HepG2 (cell line): ENCODE measurements around the gene MED12L. TPM values are rescaled to one million over a fixed set of nuclear protein-coding genes. Genes with fewer than 3 reads are reported as not detected.

Source experiments
- BCL3 ChIP-seq: sonication (generic); formaldehyde crosslinking; IDR thresholded peaks from 2 replicates; pipeline ENCODE4 v1.5.1; 2020; ENCODE audit warnings: mild to moderate bottlenecking, missing genetic modification reagents, moderate library complexity
- E2F5 ChIP-seq: sonication (generic); formaldehyde crosslinking; conservative IDR thresholded peaks from 2 replicates; pipeline ENCODE4 v1.4.0; 2020; ENCODE audit warnings: missing genetic modification reagents
- FOXK2 ChIP-seq: fragments of 450-650 bp; IDR thresholded peaks from 2 replicates; pipeline ENCODE4 v1.6.1; 2016
- HOXA3 ChIP-seq: sonication (generic); formaldehyde crosslinking; IDR thresholded peaks from 2 replicates; pipeline ENCODE4 v1.5.0; 2020; ENCODE audit warnings: missing genetic modification reagents
- IKZF4 ChIP-seq: sonication (generic); formaldehyde crosslinking; IDR thresholded peaks from 2 replicates; pipeline ENCODE4 v1.5.1; 2020; ENCODE audit warnings: borderline replicate concordance, mild to moderate bottlenecking, low read depth, missing genetic modification reagents; ENCODE audit errors: not compliant biosample characterization
- JUND ChIP-seq: sonication (generic); formaldehyde crosslinking; IDR thresholded peaks from 2 replicates; pipeline ENCODE4 v1.8.0; 2022; ENCODE audit warnings: mild to moderate bottlenecking, missing genetic modification reagents
- MLLT10 ChIP-seq: sonication (generic); formaldehyde crosslinking; IDR thresholded peaks from 2 replicates; pipeline ENCODE4 v1.4.0; 2020; ENCODE audit warnings: missing genetic modification reagents
- NCOR1 ChIP-seq: fragments of 200-600 bp; sonication (generic); IDR thresholded peaks from 2 replicates; pipeline ENCODE4 v1.7.0; 2017; ENCODE audit warnings: antibody characterized with exemption, low read length, borderline replicate concordance
- NFE2L2 ChIP-seq: fragments of 150-350 bp; IDR thresholded peaks from 2 replicates; pipeline ENCODE4 v1.6.1; 2014; ENCODE audit warnings: low read length
- NFKBIZ ChIP-seq: IDR thresholded peaks from 2 replicates; pipeline ENCODE4 v1.6.1; 2018; ENCODE audit warnings: missing genetic modification reagents, missing compliant biosample characterization
- NPAS2 ChIP-seq: sonication (generic); formaldehyde crosslinking; IDR thresholded peaks from 2 replicates; pipeline ENCODE4 v1.8.0; 2022; ENCODE audit warnings: mild to moderate bottlenecking, missing genetic modification reagents, borderline replicate concordance
- NR2F1 ChIP-seq, 2 experiments: fragments of 450-650 bp in 1 of 2; formaldehyde crosslinking in 1 of 2; IDR thresholded peaks; 2 replicates each; pipeline versions ENCODE4 v1.5.0 to v1.6.1; 2016 to 2020; ENCODE audit warnings: mild to moderate bottlenecking in 1 of 2, missing compliant biosample characterization in 1 of 2, missing genetic modification reagents in 1 of 2, moderate library complexity in 1 of 2
- PTBP1 ChIP-seq: fragments of 200-400 bp; formaldehyde crosslinking; IDR thresholded peaks from 2 replicates; pipeline ENCODE4 v1.6.1; 2018; ENCODE audit warnings: low read length, low read depth; ENCODE audit not compliant: poor library complexity, severe bottlenecking
- SAFB2 ChIP-seq: sonication (generic); formaldehyde crosslinking; IDR thresholded peaks from 2 replicates; pipeline ENCODE4 v1.5.1; 2020; ENCODE audit warnings: missing genetic modification reagents, low read depth, mild to moderate bottlenecking, borderline replicate concordance
- SALL2 ChIP-seq: sonication (generic); formaldehyde crosslinking; IDR thresholded peaks from 2 replicates; pipeline ENCODE4 v1.8.1; 2023; ENCODE audit warnings: mild to moderate bottlenecking, missing genetic modification reagents, inconsistent platforms
- SP4 ChIP-seq: sonication (generic); formaldehyde crosslinking; IDR thresholded peaks from 2 replicates; pipeline ENCODE4 v1.8.1; 2023; ENCODE audit warnings: mild to moderate bottlenecking, missing genetic modification reagents
- SPEN ChIP-seq: sonication (generic); formaldehyde crosslinking; IDR thresholded peaks from 2 replicates; pipeline ENCODE4 v1.5.1; 2020; ENCODE audit warnings: low read depth, mild to moderate bottlenecking, missing genetic modification reagents
- SUZ12 ChIP-seq: fragments of 150-350 bp; IDR thresholded peaks from 2 replicates; pipeline ENCODE4 v1.6.1; 2014; ENCODE audit warnings: low read depth, low read length
- TAF15 ChIP-seq: fragments of 200-400 bp; formaldehyde crosslinking; IDR thresholded peaks from one replicate; pipeline ENCODE4 v1.6.1; 2018; ENCODE audit warnings: mild to moderate bottlenecking, low read depth, low read length; ENCODE audit not compliant: poor library complexity, severe bottlenecking
- ZNF180 ChIP-seq: sonication (generic); formaldehyde crosslinking; IDR thresholded peaks from 2 replicates; pipeline ENCODE4 v1.4.0; 2020; ENCODE audit warnings: low read depth, missing genetic modification reagents, borderline replicate concordance
- ZNF446 ChIP-seq: sonication (generic); formaldehyde crosslinking; IDR thresholded peaks from 2 replicates; pipeline ENCODE4 v1.5.0; 2020; ENCODE audit warnings: mild to moderate bottlenecking, missing genetic modification reagents
- ZNF496 ChIP-seq: sonication (generic); formaldehyde crosslinking; IDR thresholded peaks from 2 replicates; pipeline ENCODE4 v1.8.1; 2023; ENCODE audit warnings: mild to moderate bottlenecking, moderate library complexity, missing genetic modification reagents; ENCODE audit not compliant: insufficient replicate concordance
- ZNF546 ChIP-seq: sonication (generic); formaldehyde crosslinking; conservative IDR thresholded peaks from 2 replicates; pipeline ENCODE4 v1.8.1; 2023; ENCODE audit warnings: mild to moderate bottlenecking, missing genetic modification reagents
- ZNF558 ChIP-seq: sonication (generic); formaldehyde crosslinking; IDR thresholded peaks from 2 replicates; pipeline ENCODE4 v1.9.0; 2022; ENCODE audit warnings: mild to moderate bottlenecking, missing genetic modification reagents, borderline replicate concordance
- ZNF567 ChIP-seq: sonication (generic); formaldehyde crosslinking; IDR thresholded peaks from 2 replicates; pipeline ENCODE4 v1.8.1; 2023; ENCODE audit warnings: mild to moderate bottlenecking, missing genetic modification reagents, borderline replicate concordance
- ZNF607 ChIP-seq: sonication (generic); formaldehyde crosslinking; IDR thresholded peaks from 2 replicates; pipeline ENCODE4 v1.5.1; 2020; ENCODE audit warnings: missing genetic modification reagents, mild to moderate bottlenecking, borderline replicate concordance
- ZNF644 ChIP-seq: IDR thresholded peaks from 2 replicates; pipeline ENCODE4 v1.6.1; 2016; ENCODE audit warnings: low read depth
- ZNF781 ChIP-seq: sonication (generic); formaldehyde crosslinking; IDR thresholded peaks from 2 replicates; pipeline ENCODE4 v1.5.1; 2020; ENCODE audit warnings: borderline replicate concordance, mild to moderate bottlenecking, missing genetic modification reagents; ENCODE audit errors: not compliant biosample characterization
- polyA plus RNA-seq, 8 experiments: library from polyadenylated mRNA; depleted of rRNA in 3 of 8; stranded (reverse) in 7 of 8; unstranded in 1 of 8; fragments of >200 nt; fragmentation: Illumina TruSeq in 4 of 8; extraction: Trizol in 4 of 8; gene quantifications; 2 replicates each; pipeline versions ENCODE4 v1.2.1 to v1.2.3, GENCODE V29; 2011 to 2016; ENCODE audit warnings: low read depth in 4 of 8, missing spikeins in 1 of 8, mixed read lengths in 1 of 8; ENCODE audit not compliant: insufficient read depth in 1 of 8
- total RNA-seq, 5 experiments: library from RNA; depleted of rRNA; stranded (reverse); fragments of >200 nt; fragmentation: Illumina TruSeq; extraction: Trizol; gene quantifications; 2 replicates each; pipeline ENCODE4 v1.2.3, GENCODE V29; 2016; ENCODE audit warnings: low read depth in 1 of 5
- TF ChIP-seq, protein P1 (sequence below): sonication (generic); formaldehyde crosslinking; IDR thresholded peaks from 2 replicates; pipeline ENCODE4 v1.4.0; 2020; ENCODE audit warnings: missing genetic modification reagents

The MED12L gene
- total and polyA plus RNA-seq, 2 of the 13 experiments (the other 11 are each of a cell fraction or from before 2014, with no cell fraction given), result 0.07 to 0.64 TPM

DNA sequence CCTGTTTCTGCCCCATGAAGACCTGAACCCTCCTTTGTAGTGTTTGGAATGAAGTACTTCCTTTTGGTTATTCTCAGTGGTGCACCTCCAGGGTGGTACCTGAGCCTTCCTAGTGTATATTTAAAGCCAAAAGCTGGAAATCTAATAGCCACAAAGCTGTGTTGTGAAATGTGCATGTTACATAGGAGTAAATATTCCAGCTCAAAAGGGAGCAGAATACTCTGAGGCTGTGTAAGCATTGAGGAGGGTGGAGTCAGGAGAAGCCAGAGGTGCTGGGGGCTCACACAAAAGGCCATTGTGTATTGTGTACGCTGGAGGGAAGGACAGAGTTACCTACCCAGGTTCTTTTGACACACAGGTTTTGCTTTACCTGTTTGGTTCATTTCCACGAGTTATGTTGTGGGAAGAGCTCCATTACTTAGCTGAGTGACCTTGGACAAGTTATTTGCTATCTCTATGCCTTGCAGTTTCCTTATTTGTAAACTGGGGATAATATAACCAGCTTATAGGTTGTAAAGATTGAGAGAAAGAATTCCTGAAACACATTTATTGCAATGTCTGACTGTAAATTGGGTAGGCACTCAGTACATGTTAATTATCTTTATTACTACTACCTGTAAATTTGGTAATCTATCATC, 92.9 kb downstream of the MED12L start (continued):
- TF ChIP-seq BCL3 (no peak), SALL2 (CRISPR knock-in tag) (no peak), FOXK2 (peak; percentile 28; the same call in 1 of the 2 replicates), ZNF546 (CRISPR knock-in tag) (no peak), JUND (CRISPR knock-in tag) (no peak), E2F5 (no peak), NCOR1 (no peak), SAFB2 (CRISPR knock-in tag) (no peak), SP4 (CRISPR knock-in tag) (peak; percentile 38; the same call in 1 of the 2 replicates), NFE2L2 (no peak), HOXA3 (CRISPR knock-in tag) (no peak; the same call in 1 of the 2 replicates), ZNF567 (CRISPR knock-in tag) (no peak), TAF15 (no peak), NPAS2 (CRISPR knock-in tag) (no peak), ZNF781 (CRISPR knock-in tag) (no peak), NR2F1 (CRISPR knock-in tag; IDR thresholded peaks at IDR 0.05) (no peak), ZNF607 (CRISPR knock-in tag) (0 out of 2 replicates have a peak, but pooled peaks have one; percentile 43), SUZ12 (no peak), ZNF558 (CRISPR knock-in tag) (no peak), IKZF4 (CRISPR knock-in tag) (no peak), ZNF496 (no peak), MLLT10 (CRISPR knock-in tag) (no peak), ZNF446 (CRISPR knock-in tag) (no peak), NFKBIZ (CRISPR knock-in tag) (no peak), SPEN (CRISPR knock-in tag) (no peak), ZNF180 (CRISPR knock-in tag) (no peak), ZNF644 (no peak), PTBP1 (no peak)
- TF ChIP-seq, protein P1, sequence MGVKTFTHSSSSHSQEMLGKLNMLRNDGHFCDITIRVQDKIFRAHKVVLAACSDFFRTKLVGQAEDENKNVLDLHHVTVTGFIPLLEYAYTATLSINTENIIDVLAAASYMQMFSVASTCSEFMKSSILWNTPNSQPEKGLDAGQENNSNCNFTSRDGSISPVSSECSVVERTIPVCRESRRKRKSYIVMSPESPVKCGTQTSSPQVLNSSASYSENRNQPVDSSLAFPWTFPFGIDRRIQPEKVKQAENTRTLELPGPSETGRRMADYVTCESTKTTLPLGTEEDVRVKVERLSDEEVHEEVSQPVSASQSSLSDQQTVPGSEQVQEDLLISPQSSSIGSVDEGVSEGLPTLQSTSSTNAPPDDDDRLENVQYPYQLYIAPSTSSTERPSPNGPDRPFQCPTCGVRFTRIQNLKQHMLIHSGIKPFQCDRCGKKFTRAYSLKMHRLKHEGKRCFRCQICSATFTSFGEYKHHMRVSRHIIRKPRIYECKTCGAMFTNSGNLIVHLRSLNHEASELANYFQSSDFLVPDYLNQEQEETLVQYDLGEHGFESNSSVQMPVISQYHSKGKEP (CRISPR knock-in tag), result no peak
